HCEC 1CT (cell line): ENCODE data around the gene SALL2.

Experiments
- DNase-seq: peaks from one replicate; pipeline ENCODE4 v3.0.0-alpha.2; 2017

The SALL2 gene

GRCh38 chr14:21476523-21476924 lies 49.6 kb downstream of the SALL2 start:
- DNase-seq: no peak

GRCh38 chr14:21475767-21476522 lies 50.2 kb downstream of the SALL2 start:
- no peak for DNase-seq
